Neural cell (in vitro differentiated cells): Measurements from ENCODE around the gene NOD1. TPM values are rescaled to one million over a fixed set of nuclear protein-coding genes. Genes with fewer than 3 reads are reported as not detected.

Experiments used
- H2AFZ ChIP-seq: fragments of 200-600, 300-800 bp; sonication (generic), shearing (Covaris generic); 2 replicates; pipeline ENCODE4 v1.6.0; 2014; ENCODE audit warnings: low read depth, mild to moderate bottlenecking, antibody characterized with exemption, low read length, moderate library complexity
- H3F3A ChIP-seq: fragments of 200-600 bp; shearing (Covaris generic); 2 replicates; pipeline ENCODE4 v1.6.1; 2016; ENCODE audit warnings: mild to moderate bottlenecking, moderate library complexity, mixed read lengths, antibody characterized with exemption, low read length; ENCODE audit not compliant: insufficient read depth, poor library complexity, severe bottlenecking
- H3K27ac ChIP-seq: fragments of 200-600, 300-800 bp; sonication (generic), shearing (Covaris generic); 2 replicates; pipeline ENCODE4 v1.5.1; 2014; ENCODE audit warnings: mild to moderate bottlenecking, low read length, moderate library complexity
- H3K27me3 ChIP-seq: fragments of 300-800, 200-600 bp; sonication (generic), shearing (Covaris generic); 2 replicates; pipeline ENCODE4 v1.6.0; 2014; ENCODE audit warnings: mild to moderate bottlenecking, low read depth, low read length, moderate library complexity; ENCODE audit not compliant: insufficient read depth
- H3K36me3 ChIP-seq: fragments of 300-800, 200-600 bp; sonication (generic), shearing (Covaris generic); 2 replicates; pipeline ENCODE4 v1.5.1; 2014; ENCODE audit warnings: mild to moderate bottlenecking, antibody characterized with exemption, low read length, moderate library complexity; ENCODE audit not compliant: insufficient read depth
- H3K4me2 ChIP-seq: fragments of 300-800, 200-600 bp; sonication (generic), shearing (Covaris generic); 2 replicates; pipeline ENCODE4 v1.6.0; 2014; ENCODE audit warnings: mild to moderate bottlenecking, low read length
- H3K4me3 ChIP-seq: fragments of 300-800, 200-600 bp; sonication (generic), shearing (Covaris generic); 2 replicates; pipeline ENCODE4 v1.5.1; 2014; ENCODE audit warnings: mild to moderate bottlenecking, low read length, moderate library complexity
- H3K79me2 ChIP-seq: fragments of 200-600 bp; shearing (Covaris generic); replicated peaks from 2 replicates; pipeline ENCODE4 v1.6.0; 2014; ENCODE audit warnings: mild to moderate bottlenecking, low read length, moderate library complexity; ENCODE audit not compliant: insufficient read depth
- H3K9ac ChIP-seq: fragments of 300-800, 200-600 bp; sonication (generic), shearing (Covaris generic); 2 replicates; pipeline ENCODE4 v1.6.1; 2016; ENCODE audit warnings: mild to moderate bottlenecking, low read length, mixed read lengths
- H3K9me2 ChIP-seq: fragments of 200-600 bp; shearing (Covaris generic); 2 replicates; pipeline ENCODE4 v1.6.1; 2016; ENCODE audit warnings: mild to moderate bottlenecking, low read length, mixed read lengths; ENCODE audit not compliant: insufficient read depth
- H3K9me3 ChIP-seq: fragments of 200-600, 300-800 bp; sonication (generic), shearing (Covaris generic); 2 replicates; pipeline ENCODE4 v1.6.1; 2016; ENCODE audit warnings: mild to moderate bottlenecking, mixed run types, low read length, moderate library complexity, mixed read lengths
- H4K20me1 ChIP-seq: fragments of 200-600 bp; shearing (Covaris generic); 2 replicates; pipeline ENCODE4 v1.6.1; 2016; ENCODE audit warnings: mild to moderate bottlenecking, mixed run types; ENCODE audit not compliant: insufficient read depth
- CTCF ChIP-seq: fragments of 450-650 bp; IDR thresholded peaks from 2 replicates; pipeline ENCODE4 v1.5.1; 2014; ENCODE audit warnings: antibody characterized with exemption, mild to moderate bottlenecking, moderate library complexity; ENCODE audit not compliant: poor library complexity, severe bottlenecking
- EP300 ChIP-seq: fragments of 450-650 bp; conservative IDR thresholded peaks from 2 replicates; pipeline ENCODE4 v1.6.1; 2014; ENCODE audit warnings: antibody characterized with exemption, mild to moderate bottlenecking, moderate library complexity; ENCODE audit not compliant: poor library complexity, severe bottlenecking
- EZH2 ChIP-seq: fragments of 200-600, 300-800 bp; shearing (Covaris generic), sonication (generic); IDR thresholded peaks from 2 replicates; pipeline ENCODE4 v1.6.1; 2014; ENCODE audit warnings: antibody characterized with exemption, low read length, borderline replicate concordance, mild to moderate bottlenecking; ENCODE audit not compliant: insufficient read depth, poor library complexity, severe bottlenecking
- MXI1 ChIP-seq: fragments of 450-650 bp; conservative IDR thresholded peaks from 2 replicates; pipeline ENCODE4 v1.6.1; 2014; ENCODE audit warnings: antibody characterized with exemption, mild to moderate bottlenecking; ENCODE audit not compliant: poor library complexity, severe bottlenecking
- POLR2AphosphoS5 ChIP-seq: IDR thresholded peaks from 2 replicates; pipeline ENCODE4 v1.6.1; 2012
- RAD21 ChIP-seq: fragments of 450-650 bp; conservative IDR thresholded peaks from 2 replicates; pipeline ENCODE4 v1.6.1; 2014; ENCODE audit warnings: antibody characterized with exemption, mild to moderate bottlenecking, moderate library complexity
- REST ChIP-seq: IDR thresholded peaks from 2 replicates; pipeline ENCODE4 v1.6.1; 2012; ENCODE audit warnings: borderline replicate concordance
- SMC3 ChIP-seq: fragments of 450-650 bp; conservative IDR thresholded peaks from 2 replicates; pipeline ENCODE4 v1.6.1; 2014; ENCODE audit warnings: antibody characterized with exemption, mild to moderate bottlenecking, moderate library complexity; ENCODE audit not compliant: poor library complexity
- TAF1 ChIP-seq: IDR thresholded peaks from 2 replicates; pipeline ENCODE4 v1.6.1; 2012; ENCODE audit warnings: low read depth
- polyA plus RNA-seq: library from polyadenylated mRNA; depleted of rRNA; stranded (reverse); fragments of >200 nt; gene quantifications from 2 replicates; pipeline ENCODE4 v1.2.3, GENCODE V29; 2014

NOD1 gene
- polyA plus RNA-seq, 1 donor from 2014 or later = 0.43 TPM

DNA sequence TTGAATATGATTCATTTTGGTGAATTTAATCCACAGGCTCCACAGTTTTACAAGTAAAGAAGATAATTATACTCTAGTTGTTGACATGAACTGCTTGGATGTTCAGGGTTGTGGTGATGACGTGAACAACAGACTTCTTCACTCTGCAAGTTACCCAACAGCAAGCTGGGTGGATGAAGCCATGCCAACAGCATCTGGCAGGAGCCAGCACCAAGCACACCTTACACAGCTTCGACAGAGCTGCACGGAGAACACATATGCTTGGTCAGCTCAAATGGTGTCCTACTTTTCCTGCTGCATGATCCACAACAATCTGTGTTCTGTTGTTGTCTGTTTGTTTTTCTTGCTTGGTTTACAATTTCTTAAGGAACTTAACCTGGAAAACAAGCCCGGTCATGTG lies 9.8 kb downstream of the NOD1 start:
- TF ChIP-seq RAD21 (no peak), POLR2AphosphoS5 (no peak), EZH2 (no peak)
- no peaks in the 10 kb centered on the region for H3F3A ChIP-seq
- no peak overlapping the region for H3K4me2 ChIP-seq
- no peak overlapping the region for H3K4me3 ChIP-seq
- no peaks in the 10 kb centered on the region for H3K9me3 ChIP-seq
- H3K9me2 ChIP-seq = no peaks in the 10 kb centered on the region
- no peaks in the 10 kb centered on the region for H3K79me2 ChIP-seq
- H2AFZ ChIP-seq = no peak overlapping the region
- H3K36me3 ChIP-seq = no peaks in the 10 kb centered on the region
- no peak overlapping the region for H3K9ac ChIP-seq
- H4K20me1 ChIP-seq = no peaks in the 10 kb centered on the region
- no peaks in the 10 kb centered on the region for H3K27me3 ChIP-seq
- H3K27ac ChIP-seq = no peak overlapping the region

- no peak overlapping the region for H2AFZ ChIP-seq
- H3K9me3 ChIP-seq = no peaks in the 10 kb centered on the region
- no peaks in the 10 kb centered on the region for H3K36me3 ChIP-seq
- no peaks in the 10 kb centered on the region for H4K20me1 ChIP-seq
- H3K4me3 ChIP-seq = no peak overlapping the region
- TF ChIP-seq CTCF = no peak
- no peak for TF ChIP-seq EZH2
- TF ChIP-seq SMC3 = no peak
- no peak for TF ChIP-seq EP300
- TF ChIP-seq REST = no peak
- TF ChIP-seq MXI1 = no peak
- TF ChIP-seq RAD21 = no peak
- no peaks in the 10 kb centered on the region for H3K9me2 ChIP-seq
- no peak overlapping the region for H3K27ac ChIP-seq
- no peak overlapping the region for H3K9ac ChIP-seq
- H3K4me2 ChIP-seq = no peak overlapping the region
- H3F3A ChIP-seq = no peaks in the 10 kb centered on the region
- H3K27me3 ChIP-seq = no peaks in the 10 kb centered on the region
- no peaks in the 10 kb centered on the region for H3K79me2 ChIP-seq
Observed at GRCh38 chr7:30468041-30468440, 10.5 kb downstream of the NOD1 start.

GRCh38 chr7:30467271-30467670 lies 11.3 kb downstream of the NOD1 start:
- Histone ChIP-seq H3K27ac (no peak overlapping the region), H4K20me1 (no peaks in the 10 kb centered on the region), H3K27me3 (no peaks in the 10 kb centered on the region), H3K9me2 (no peaks in the 10 kb centered on the region), H3F3A (no peaks in the 10 kb centered on the region), H2AFZ (no peak overlapping the region), H3K9me3 (no peaks in the 10 kb centered on the region), H3K4me3 (no peak overlapping the region), H3K36me3 (no peaks in the 10 kb centered on the region), H3K9ac (no peak overlapping the region), H3K79me2 (no peaks in the 10 kb centered on the region), H3K4me2 (no peak overlapping the region)
- TF ChIP-seq MXI1 (no peak), RAD21 (no peak), EZH2 (no peak), SMC3 (no peak), EP300 (no peak), TAF1 (no peak), CTCF (no peak)
